ENCODE results near the gene EIF1AX. TPM values are rescaled to one million over a fixed set of nuclear protein-coding genes. Genes with fewer than 3 reads are reported as not detected.
A peak's percentile ranks its signal among the peaks of the same experiment; 100 is the strongest.

The EIF1AX gene
- total and polyA plus RNA-seq, 2 of the 13 experiments (the other 11 are each of a cell fraction or from before 2014, with no cell fraction given): 35.1 to 82.7 TPM

GRCh38 chrX:20089845-20090244, 51.8 kb downstream of the EIF1AX start (continued):
- TF ChIP-seq HDAC6 (IDR thresholded peaks at IDR 0.05; ENCODE audit: low read depth, low read length): no peak
- TF ChIP-seq ZNF777 (CRISPR knock-in tag; IDR thresholded peaks at IDR 0.05): no peak
- no peak for TF ChIP-seq AGO2 (optimal IDR thresholded peaks at IDR 0.05; ENCODE audit: low read depth, low read length)
- TF ChIP-seq TCF7 (IDR thresholded peaks at IDR 0.05; ENCODE audit: low read depth): no peak

- DNase-seq (ENCODE audit: low spot score) (no peak), ATAC-seq (no peak), FAIRE-seq (no peak)
- Histone ChIP-seq H3K27ac (ENCODE audit: extremely low read length, insufficient read depth, low read length) (no peak overlapping the region), H3K4me1 (ENCODE audit: insufficient read depth, low read length) (no peaks in the 10 kb centered on the region), H3K36me3 (replicated peaks in 1 of 2; ENCODE audit: control insufficient read depth in 1 of 2, insufficient read depth in 2 of 2, low read length in 2 of 2) (no peaks in the 10 kb centered on the region), H3K9ac (ENCODE audit: insufficient read depth, low read depth, low read length) (no peak overlapping the region), H3K79me2 (ENCODE audit: insufficient read depth, low read length) (no peaks in the 10 kb centered on the region), H3K27me3 (ENCODE audit: control insufficient read depth in 1 of 2, insufficient read depth in 2 of 2, low read length in 2 of 2) (no peaks in the 10 kb centered on the region), H3K4me3 (replicated peaks in 1 of 3; ENCODE audit: insufficient read depth in 1 of 3, low read depth in 2 of 3, low read length in 3 of 3) (no peak overlapping the region), H3K9me3 (ENCODE audit: low read length) (no peaks in the 10 kb centered on the region), H3K4me2 (ENCODE audit: low read depth, low read length) (no peak overlapping the region), H4K20me1 (ENCODE audit: insufficient read depth, low read length) (no peaks in the 10 kb centered on the region), H2AFZ (ENCODE audit: low read length) (no peak overlapping the region)
- WGBS (ENCODE audit: low lambda C conversion rate): no CpG with 5 or more reads among the region's 1 CpG
- CTCF ChIA-PET (ENCODE audit: low intra/inter-chr PET ratio, low total read pairs): no interaction called here
- TF ChIP-seq REST (IDR thresholded peaks at IDR 0.05; ENCODE audit: borderline replicate concordance in 1 of 2, low read depth in 1 of 2, low read length in 2 of 2): 0 out of 4 replicates have a peak, but pooled peaks of 1 of the 2 experiments have one; percentile 37
- TF ChIP-seq ZNF432 (CRISPR knock-in tag; IDR thresholded peaks at IDR 0.05; ENCODE audit: borderline replicate concordance): no peak
- TF ChIP-seq ZFP1 (CRISPR knock-in tag; IDR thresholded peaks at IDR 0.05): no peak
- no peak for TF ChIP-seq ZNF329 (CRISPR knock-in tag; IDR thresholded peaks at IDR 0.05; ENCODE audit: low read depth)
- BruUV-seq (replicated peaks): no TSS peak
- in situ Hi-C loops (cut with HindIII; ENCODE audit: extremely low pct_ligation_motif_present, low pct_unique_long_range_greater_than_20kb): no loop called here
- intact Hi-C loops (cut with micrococcal nuclease; ENCODE audit: unreplicated experiment): no loop called here
- POLR2A ChIA-PET: no interaction called here
Observed at GRCh38 chrX:20080277-20080676, 61.4 kb downstream of the EIF1AX start.

Small RNA genes lying within 50 kb of the gene (small RNA-seq; reads per million reads assigned to genes)
- gene RF00493 (ENCODE audit: insufficient read depth in 2 of 3, insufficient read length in 3 of 3, low read depth in 2 of 3, low replicate concordance in 1 of 3): 4.3 to 6.8 (median 4.9) reads per million in 3 experiments
- gene RF00494 (ENCODE audit: insufficient read depth in 2 of 3, insufficient read length in 3 of 3, low read depth in 2 of 3, low replicate concordance in 1 of 3): 0 reads per million in 3 experiments

Other genes starting within 250 kb of the EIF1AX start
- gene BCLAF3, start 150.8 kb downstream of the EIF1AX start, total RNA-seq (2016; rRNA removed; fragmentation: Illumina TruSeq; extraction: Trizol): 2.3 and 2.7 TPM in 2 replicates
- gene BCLAF3, start 150.8 kb downstream of the EIF1AX start, polyA plus RNA-seq (2011; rRNA removed): 1.5 and 1.8 TPM in 2 replicates
- gene MAP7D2, start 24.9 kb downstream of the EIF1AX start, total RNA-seq (2016; rRNA removed; fragmentation: Illumina TruSeq; extraction: Trizol): 10.5 and 14.2 TPM in 2 replicates
- 7.2 and 9.6 TPM in 2 replicates for gene MAP7D2, start 24.9 kb downstream of the EIF1AX start, polyA plus RNA-seq (2011; rRNA removed)
- 357 and 581 TPM in 2 replicates for gene RPS6KA3, start 125.1 kb upstream of the EIF1AX start, total RNA-seq (2016; rRNA removed; fragmentation: Illumina TruSeq; extraction: Trizol)
- gene RPS6KA3, start 125.1 kb upstream of the EIF1AX start, polyA plus RNA-seq (2011; rRNA removed): 227 and 314 TPM in 2 replicates